Measurements from ENCODE around the gene NBPF11. TPM values are rescaled to one million over a fixed set of nuclear protein-coding genes. Genes with fewer than 3 reads are reported as not detected.
"Not testable (repeated sequence)": the region's sequence is repeated elsewhere in the genome, so short reads cannot be mapped to it uniquely, and the experiment has no call there.

The NBPF11 gene
- 27.3 to 28.2 TPM (median 27.5 TPM) in 3 replicates for total RNA-seq

- DNase-seq (ENCODE audit: low spot score in 2 of 2, unreplicated experiment in 2 of 2): peak; percentile 46 to 79
- Mint-ChIP-seq H3K4me3 (peak within 1 kb of the TSS; percentile 97), H3K27ac (peak within 1 kb of the TSS; percentile 98)
- H3K4me1 Mint-ChIP-seq; H3K9me3 Mint-ChIP-seq; H3K36me3 Mint-ChIP-seq; H3K27me3 Mint-ChIP-seq (ENCODE audit: low read depth): not testable (repeated sequence)
These were observed at the start of gene NBPF11 for GRCh38 chr1:148151911-148152656. NBPF11 (minus strand) TSS chr1:148152281; CDS start chr1:148127003, 25,278 bp downstream.

GRCh38 chr1:148197396-148197795 is 45.3 kb upstream of the NBPF11 start:
- H3K27me3 Mint-ChIP-seq (ENCODE audit: low read depth); H3K4me1 Mint-ChIP-seq; H3K27ac Mint-ChIP-seq; H3K36me3 Mint-ChIP-seq; DNase-seq (ENCODE audit: low spot score in 2 of 2, unreplicated experiment in 2 of 2); H3K9me3 Mint-ChIP-seq; H3K4me3 Mint-ChIP-seq: not testable (repeated sequence)

- H3K27me3 Mint-ChIP-seq (ENCODE audit: low read depth); H3K4me1 Mint-ChIP-seq; H3K9me3 Mint-ChIP-seq; DNase-seq (ENCODE audit: low spot score in 2 of 2, unreplicated experiment in 2 of 2); H3K4me3 Mint-ChIP-seq; H3K27ac Mint-ChIP-seq; H3K36me3 Mint-ChIP-seq: not testable (repeated sequence)
These were observed 44.9 kb upstream of the NBPF11 start for GRCh38 chr1:148196949-148197348.

- not testable (repeated sequence) for H3K4me1 Mint-ChIP-seq; H3K27ac Mint-ChIP-seq; H3K4me3 Mint-ChIP-seq; DNase-seq (ENCODE audit: low spot score in 2 of 2, unreplicated experiment in 2 of 2); H3K9me3 Mint-ChIP-seq; H3K27me3 Mint-ChIP-seq (ENCODE audit: low read depth); H3K36me3 Mint-ChIP-seq
These were observed 43.0 kb upstream of the NBPF11 start for GRCh38 chr1:148195115-148195514.

GRCh38 chr1:148188768-148189167 is 36.7 kb upstream of the NBPF11 start:
- H3K27ac Mint-ChIP-seq, H3K36me3 Mint-ChIP-seq: not testable (repeated sequence)

GRCh38 chr1:148178682-148179081 is 26.6 kb upstream of the NBPF11 start:
- not testable (repeated sequence) for H3K9me3 Mint-ChIP-seq; H3K36me3 Mint-ChIP-seq; H3K4me1 Mint-ChIP-seq; H3K27ac Mint-ChIP-seq; H3K4me3 Mint-ChIP-seq; H3K27me3 Mint-ChIP-seq (ENCODE audit: low read depth); DNase-seq (ENCODE audit: low spot score in 2 of 2, unreplicated experiment in 2 of 2)

More at GRCh38 chr1:148188768-148189167, 36.7 kb upstream of the NBPF11 start:
- H3K27me3 Mint-ChIP-seq (ENCODE audit: low read depth); H3K4me3 Mint-ChIP-seq; H3K4me1 Mint-ChIP-seq; H3K9me3 Mint-ChIP-seq; DNase-seq (ENCODE audit: low spot score in 2 of 2, unreplicated experiment in 2 of 2): not testable (repeated sequence)

GRCh38 chr1:148175414-148175813 is 23.3 kb upstream of the NBPF11 start:
- H3K27ac Mint-ChIP-seq; H3K36me3 Mint-ChIP-seq; H3K27me3 Mint-ChIP-seq (ENCODE audit: low read depth); DNase-seq (ENCODE audit: low spot score in 2 of 2, unreplicated experiment in 2 of 2); H3K4me3 Mint-ChIP-seq; H3K4me1 Mint-ChIP-seq; H3K9me3 Mint-ChIP-seq: not testable (repeated sequence)

GRCh38 chr1:148171995-148172394 is 19.9 kb upstream of the NBPF11 start:
- H3K9me3 Mint-ChIP-seq; H3K27me3 Mint-ChIP-seq (ENCODE audit: low read depth); H3K36me3 Mint-ChIP-seq; DNase-seq (ENCODE audit: low spot score in 2 of 2, unreplicated experiment in 2 of 2); H3K4me1 Mint-ChIP-seq; H3K27ac Mint-ChIP-seq; H3K4me3 Mint-ChIP-seq: not testable (repeated sequence)

- H3K4me3 Mint-ChIP-seq: no peak overlapping the region
- H3K9me3 Mint-ChIP-seq: no peaks in the 10 kb centered on the region
- TF ChIP-seq CTCF (IDR thresholded peaks at IDR 0.05; ENCODE audit: unreplicated experiment): no peak
- DNase-seq (ENCODE audit: low spot score in 2 of 2, unreplicated experiment in 2 of 2): no peak
- peak overlapping the region; percentile 80 for H3K27ac Mint-ChIP-seq
- H3K36me3 Mint-ChIP-seq: no peaks in the 10 kb centered on the region
- H3K27me3 Mint-ChIP-seq (ENCODE audit: low read depth): no peaks in the 10 kb centered on the region
- peaks cover 21% of the 10 kb centered on the region for H3K4me1 Mint-ChIP-seq
These were observed 14.7 kb upstream of the NBPF11 start for GRCh38 chr1:148166558-148167492.
